Gastroesophageal sphincter (tissue), 3 donors: ENCODE data around the gene SYCP1.

Experiments used
- CTCF ChIP-seq, 4 experiments: fragments of 200-600 bp in 2 of 4; fragments of 450-650 bp in 2 of 4; sonication (generic) in 1 of 4; IDR thresholded peaks; one replicate each; pipeline ENCODE4 v1.5.1; 2017 to 2019; ENCODE audit warnings: antibody characterized with exemption in 4 of 4, mild to moderate bottlenecking in 2 of 4, moderate library complexity in 2 of 4
- EP300 ChIP-seq: sonication (generic); formaldehyde crosslinking; IDR thresholded peaks from one replicate; pipeline ENCODE4 v1.6.1; 2017; ENCODE audit warnings: antibody characterized with exemption, mild to moderate bottlenecking
- POLR2A ChIP-seq, 2 donors: fragments of 450-650 bp; IDR thresholded peaks; one replicate each; pipeline ENCODE4 v1.6.1; 2017; ENCODE audit warnings: antibody characterized with exemption in 2 of 2, mild to moderate bottlenecking in 2 of 2, moderate library complexity in 1 of 2

DNA sequence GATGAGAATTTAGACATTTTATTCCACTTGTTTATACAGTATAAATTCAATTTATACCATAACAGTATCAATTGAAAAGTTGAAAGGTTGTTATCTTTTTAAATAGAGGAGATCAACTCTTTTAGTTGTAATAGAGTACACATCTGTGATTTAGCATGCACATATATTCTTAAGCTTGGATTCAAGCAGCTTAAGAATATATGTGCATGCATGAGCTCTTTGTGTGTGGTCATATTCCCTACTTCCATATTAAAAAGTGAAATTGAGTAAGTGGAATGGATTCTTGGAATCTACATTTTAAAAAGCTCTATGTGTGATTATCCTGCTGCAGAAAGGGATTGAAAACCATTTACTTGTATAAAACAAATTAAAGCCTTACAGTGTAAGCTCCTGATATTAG lies 71.9 kb downstream of the SYCP1 start:
- TF ChIP-seq CTCF (IDR thresholded peaks at IDR 0.05): no peak
- no peak for TF ChIP-seq POLR2A (IDR thresholded peaks at IDR 0.05)
- no peak for TF ChIP-seq EP300
